Activated CD4-positive, alpha-beta T cell treated with anti-CD3 and anti-CD28 coated beads, Interleukin-2, Interleukin-6, amounts not matched to agents 100 ng/mL and 50 ng/mL, durations not matched to agents 16 hours and 8 hours (primary cell): ENCODE measurements around the gene LYG1.
"Not testable (repeated sequence)": the region's sequence is repeated elsewhere in the genome, so short reads cannot be mapped to it uniquely, and the experiment has no call there.

Source experiments
- DNase-seq: peaks from one replicate; pipeline ENCODE4 v3.0.0-alpha.2; 2020

Gene LYG1

DNA sequence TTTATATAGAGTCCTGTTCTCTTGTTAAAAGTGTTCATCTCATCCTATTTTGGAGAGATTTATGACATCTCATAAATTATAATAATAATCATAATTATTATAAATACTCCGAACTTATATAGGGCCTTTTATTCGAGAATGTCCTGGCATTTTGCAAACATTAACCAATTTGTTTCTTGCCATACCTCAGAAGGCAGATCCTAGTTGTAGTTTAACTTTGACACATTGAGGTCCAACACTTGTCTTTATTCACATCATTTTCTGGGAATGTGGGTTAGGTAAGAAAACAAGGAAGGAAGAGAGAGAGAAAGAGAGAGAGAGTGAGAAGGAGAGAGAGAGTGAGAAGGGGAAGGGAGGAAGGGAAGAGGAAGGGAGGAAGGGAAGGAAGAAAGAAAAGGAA, at the start of gene LYG1:
Gene LYG1, minus strand, starts transcription at position 101 of the 400 bp plus-strand sequence. CDS start 5,527 bp downstream, outside the sequence.
- not testable (repeated sequence) for DNase-seq

DNA sequence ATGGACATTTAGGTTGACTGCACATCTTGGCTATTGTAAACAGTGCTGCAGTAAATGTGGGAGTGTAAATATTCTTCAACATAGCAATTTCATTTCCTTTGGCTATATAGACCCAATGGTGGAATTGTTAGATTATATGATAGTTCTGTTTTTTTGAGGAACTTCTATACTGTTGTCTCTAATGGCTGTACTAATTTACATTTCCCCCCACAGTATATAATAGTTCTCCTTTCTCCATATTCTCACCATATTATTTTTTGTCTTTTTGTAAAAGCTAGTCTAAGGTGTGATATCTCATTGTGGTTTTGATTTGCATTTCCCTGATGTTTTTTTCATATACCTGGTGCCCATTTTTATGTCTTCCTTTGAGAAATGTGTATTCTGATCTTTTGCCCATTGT, 49.2 kb upstream of the LYG1 start:
- DNase-seq, result no peak

DNA sequence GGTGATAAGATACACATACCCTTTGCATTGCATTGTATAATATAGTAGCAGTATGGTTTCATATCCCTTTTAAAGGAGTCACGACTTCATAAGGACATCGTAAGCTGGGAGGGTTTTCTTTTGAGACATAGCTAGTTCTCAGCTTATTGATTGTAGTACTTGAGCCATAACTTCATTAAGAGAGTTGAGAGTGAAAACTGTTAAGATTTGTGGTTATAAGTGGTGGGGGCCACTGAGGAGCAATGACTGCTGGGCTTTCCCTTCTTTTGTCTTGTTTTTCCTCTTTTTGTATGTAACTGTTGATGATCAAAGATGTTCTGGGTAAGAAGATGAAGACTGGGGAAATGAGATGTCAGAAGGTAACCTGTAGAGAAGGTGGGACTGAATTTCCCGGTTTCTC, 47.2 kb upstream of the LYG1 start:
- peak; percentile 36 for DNase-seq

DNA sequence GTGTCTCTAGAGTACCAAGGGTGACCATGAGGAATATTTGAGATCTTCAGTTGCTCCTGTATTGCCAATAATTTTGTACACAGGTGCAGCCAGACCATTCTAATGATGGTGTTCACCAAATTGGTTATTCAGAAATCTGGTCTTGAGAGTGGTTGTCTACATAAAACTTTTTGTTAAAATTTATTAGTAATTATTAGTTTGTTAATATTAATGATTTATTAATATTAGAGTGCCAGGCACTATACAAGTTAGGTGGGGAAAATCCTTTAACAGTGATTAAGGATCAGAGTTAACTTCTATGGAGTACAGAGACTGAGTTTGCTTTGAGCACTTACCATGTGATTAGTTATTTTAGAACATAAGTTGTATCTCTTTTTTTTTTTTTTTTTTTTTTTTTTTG, 45.2 kb upstream of the LYG1 start:
- no peak for DNase-seq

- DNase-seq, result not testable (repeated sequence)
Observed at GRCh38 chr2:99345446-99345845, 44.4 kb upstream of the LYG1 start.

GRCh38 chr2:99342536-99342935, 41.5 kb upstream of the LYG1 start:
- DNase-seq, result no peak

- no peak for DNase-seq
Observed at GRCh38 chr2:99340669-99341236, 39.8 kb upstream of the LYG1 start.

DNA sequence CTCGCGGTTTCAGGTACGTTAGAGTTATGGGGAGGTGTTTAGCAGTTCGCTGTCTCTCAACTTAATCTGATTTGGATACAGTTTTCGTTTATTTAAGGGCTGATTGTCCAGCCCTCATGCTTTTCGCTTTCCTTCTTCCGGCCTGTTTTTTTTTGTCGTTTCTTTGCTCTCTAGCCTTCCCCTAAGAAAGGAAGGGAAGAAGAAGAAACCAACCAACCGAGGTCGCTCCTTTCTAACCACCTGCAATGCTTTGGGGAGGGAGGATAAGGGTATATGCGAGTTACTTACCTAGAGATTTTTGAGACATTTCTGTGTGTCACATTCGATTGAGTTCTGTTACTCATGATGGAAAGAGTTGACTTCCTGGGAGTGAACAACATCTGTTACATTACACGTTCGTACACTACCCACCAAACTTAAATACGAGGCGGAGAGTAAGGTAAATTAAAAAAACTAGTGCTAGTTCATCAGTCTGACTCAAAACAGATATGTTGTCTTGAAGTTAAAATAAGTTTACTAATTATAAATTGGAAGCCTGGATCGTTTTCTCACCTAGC, 37.1 kb upstream of the LYG1 start:
- DNase-seq, result peak; percentile 19

GRCh38 chr2:99337113-99338028, 36.4 kb upstream of the LYG1 start, which contains the start of gene EIF5B:
Gene EIF5B, plus strand, starts transcription at chr2:99337389. Its CDS starts 166 bp downstream, at chr2:99337555.
- DNase-seq, result peak; percentile 98

- DNase-seq, result no peak
Observed at GRCh38 chr2:99336804-99337112, 35.8 kb upstream of the LYG1 start.

DNA sequence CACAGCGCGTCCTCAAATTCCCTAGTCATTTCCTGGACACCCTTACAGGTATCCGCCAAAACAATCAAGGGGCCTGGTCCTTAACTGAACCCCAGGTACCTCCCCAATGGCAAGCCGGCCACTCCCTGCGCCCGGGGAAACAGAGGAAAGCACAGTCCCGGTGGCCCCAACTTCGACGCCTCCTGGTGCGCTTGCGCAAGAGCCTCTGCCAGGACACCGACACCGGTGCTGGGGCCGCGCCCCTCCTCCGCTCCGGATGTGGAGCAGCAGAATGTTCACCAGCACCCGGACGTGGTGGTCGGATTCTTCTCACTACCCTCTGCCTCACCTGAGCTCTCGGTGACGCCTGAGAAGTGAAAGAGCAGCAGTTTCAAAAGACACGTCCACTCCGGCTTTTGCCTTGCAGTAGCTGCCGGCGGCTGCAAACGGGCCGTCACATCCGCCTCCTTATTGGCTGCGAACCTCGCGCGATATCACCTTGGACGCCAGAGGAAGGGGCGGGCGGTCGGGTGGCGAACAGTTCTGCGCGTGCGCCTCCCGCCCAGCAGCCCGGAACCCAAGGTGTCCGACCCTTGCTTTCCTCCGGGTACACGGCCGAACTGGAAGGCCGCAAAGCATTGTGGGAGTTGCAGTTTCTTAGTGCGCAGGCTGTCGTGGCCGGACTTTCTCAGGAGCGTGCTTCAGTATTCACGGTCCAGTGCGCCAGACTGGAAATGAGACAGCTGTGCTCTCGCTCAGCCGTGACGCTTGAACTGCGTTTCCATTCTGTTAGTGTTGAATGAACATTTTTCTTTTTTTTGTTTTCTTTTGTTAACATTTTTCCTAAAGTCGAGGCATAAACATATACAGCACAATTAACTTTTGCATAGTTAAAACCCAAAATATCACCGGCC, 35.2 kb upstream of the LYG1 start, which contains the start of gene TXNDC9:
Gene TXNDC9, minus strand, starts transcription at position 423 of the 893 bp plus-strand sequence. CDS start 3,123 bp downstream, outside the sequence.
- peak; percentile 99 for DNase-seq

GRCh38 chr2:99325384-99325783, 24.4 kb upstream of the LYG1 start:
- DNase-seq, result no peak

DNA sequence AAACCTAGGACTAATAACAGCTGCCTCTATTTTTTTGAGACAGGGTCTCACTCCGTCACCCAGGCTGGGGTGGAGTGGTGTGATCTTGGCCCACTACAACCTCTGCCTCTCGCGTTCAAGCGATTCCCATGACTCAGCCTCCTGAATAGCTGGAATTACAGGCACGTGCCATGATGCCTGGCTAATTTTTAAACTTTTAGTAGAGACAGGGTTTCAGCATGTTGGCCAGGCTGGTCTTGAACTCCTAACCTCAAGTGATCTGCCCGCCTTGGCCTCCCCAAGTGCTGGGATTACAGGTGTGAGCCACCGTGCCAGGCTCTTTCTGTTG, 16.8 kb upstream of the LYG1 start:
- not testable (repeated sequence) for DNase-seq

DNA sequence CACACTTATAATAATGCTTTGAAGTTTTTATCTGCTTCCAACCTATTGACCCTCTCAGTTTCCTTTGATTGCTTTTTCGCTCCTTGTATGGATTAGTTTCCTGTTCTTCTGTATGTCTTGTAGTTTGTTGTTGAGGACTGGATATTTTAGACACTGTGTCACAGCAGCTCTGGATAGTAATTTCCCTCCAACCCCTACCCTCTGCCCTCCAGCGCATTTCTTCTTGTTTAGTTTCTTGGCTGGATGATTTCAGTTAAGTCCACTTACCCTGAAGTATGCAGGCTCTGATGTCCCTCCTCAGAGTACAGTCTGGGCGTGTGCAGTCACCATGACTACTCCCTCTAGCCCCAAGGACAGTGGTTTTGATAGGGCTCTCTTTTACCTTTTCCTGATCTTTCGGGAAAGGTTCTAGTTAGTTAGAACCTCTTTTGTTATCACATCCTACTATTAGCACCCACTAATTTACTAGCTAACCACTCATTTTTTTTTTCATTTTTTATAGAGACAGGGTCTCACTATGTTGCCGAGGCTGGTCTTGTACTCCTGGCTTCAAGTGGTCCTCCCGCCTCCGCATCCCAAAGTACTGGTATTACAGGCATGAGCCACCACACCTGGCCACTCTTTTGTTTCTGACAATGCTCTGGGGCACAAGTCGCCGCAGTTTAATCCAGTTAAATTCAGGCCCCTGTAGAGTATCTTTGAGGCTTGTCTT, 16.3 kb upstream of the LYG1 start:
- no peak for DNase-seq

GRCh38 chr2:99299580-99299979, 1.4 kb downstream of the LYG1 start:
- no peak for DNase-seq

- DNase-seq, result no peak
Observed at GRCh38 chr2:99297994-99298393, 3.0 kb downstream of the LYG1 start.

DNA sequence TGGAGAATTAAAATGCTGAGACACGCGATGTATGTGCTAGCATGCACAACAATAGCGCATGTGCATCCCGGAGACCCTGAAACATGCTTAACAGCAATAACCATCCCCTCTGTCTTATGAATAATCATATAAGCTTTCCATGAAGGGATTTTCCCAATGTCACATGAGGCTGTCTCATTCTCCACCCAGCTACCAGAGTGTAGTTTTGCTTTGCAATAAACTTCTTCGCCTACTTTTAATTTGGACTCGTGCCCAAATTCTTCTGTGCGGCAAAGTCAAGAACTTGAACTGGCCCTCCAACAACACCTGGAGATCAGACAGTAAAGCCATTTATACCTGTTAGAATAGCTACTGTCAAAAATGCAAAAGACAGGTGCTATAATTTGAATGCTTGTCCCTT, 15.5 kb downstream of the LYG1 start:
- no peak for DNase-seq

DNA sequence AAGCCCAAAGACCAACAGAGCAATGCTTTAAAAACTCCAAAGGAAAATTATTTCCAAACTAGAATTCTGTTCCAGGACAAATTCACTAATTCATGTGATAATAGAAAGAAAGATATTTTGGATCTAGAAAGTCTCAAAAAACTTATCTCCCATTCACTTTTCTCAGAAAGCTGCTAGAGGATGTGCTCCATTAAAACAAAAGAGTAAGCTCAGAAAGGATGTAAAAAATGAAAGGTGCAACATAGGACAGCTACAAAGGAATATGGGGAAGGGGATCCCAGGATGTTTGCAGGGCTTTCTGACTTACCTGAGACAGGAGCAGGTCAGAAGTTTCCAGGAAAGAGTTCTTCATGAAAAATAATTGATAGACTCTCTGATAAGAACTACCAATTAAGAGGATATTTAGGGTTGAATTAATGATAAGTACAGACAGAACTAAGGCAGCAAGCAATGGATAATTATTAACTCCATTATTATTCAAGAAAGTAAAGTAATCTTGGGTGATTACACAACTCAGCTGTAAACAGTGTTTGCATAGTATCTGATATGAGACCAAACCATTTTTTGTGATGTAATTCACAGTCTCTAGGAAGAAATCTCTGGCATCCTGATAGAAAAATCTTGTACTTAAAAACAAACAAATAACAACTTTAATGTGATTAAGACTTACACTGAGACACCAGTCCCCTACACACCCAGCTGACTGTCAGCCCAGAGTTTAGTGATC, 20.9 kb downstream of the LYG1 start:
- no peak for DNase-seq

- DNase-seq, result no peak
Observed at GRCh38 chr2:99278793-99279291, 22.2 kb downstream of the LYG1 start.

GRCh38 chr2:99278195-99278765, 22.7 kb downstream of the LYG1 start:
- DNase-seq, result not testable (repeated sequence)

DNA sequence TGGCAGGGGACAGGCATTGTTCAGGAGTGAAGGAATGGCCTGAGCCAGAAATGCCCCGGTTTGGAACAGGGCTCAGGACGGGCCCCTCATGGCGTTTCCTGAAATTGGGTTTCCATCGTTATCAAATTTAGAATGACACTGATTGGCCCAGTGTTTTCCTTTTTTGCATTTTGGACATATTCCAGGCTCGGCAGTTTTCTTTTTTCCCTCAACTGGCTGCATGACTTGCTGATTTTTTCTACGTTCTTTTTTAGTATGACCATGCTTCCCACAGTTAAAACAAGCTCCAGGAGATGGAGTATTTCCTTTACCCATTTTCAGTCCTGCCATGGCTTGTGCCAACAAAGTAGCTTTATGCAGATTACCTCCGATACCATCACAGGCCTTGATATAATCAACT, 25.1 kb downstream of the LYG1 start:
- no peak for DNase-seq
